ENCODE data around the gene NSRP1.
"Not testable (repeated sequence)": the region's sequence is repeated elsewhere in the genome, so short reads cannot be mapped to it uniquely, and the experiment has no call there.

The NSRP1 gene

GRCh38 chr17:30117675-30118081, 1.1 kb downstream of the NSRP1 start:
- in situ Hi-C loops (cut with MboI; ENCODE audit: low sequenced_read_pairs, unreplicated experiment): loop anchor here (25.0 kb wide), 1 partner anchor 595 kb away; no protein-coding TSS in a partner anchor
- TF ChIP-seq, protein P1, sequence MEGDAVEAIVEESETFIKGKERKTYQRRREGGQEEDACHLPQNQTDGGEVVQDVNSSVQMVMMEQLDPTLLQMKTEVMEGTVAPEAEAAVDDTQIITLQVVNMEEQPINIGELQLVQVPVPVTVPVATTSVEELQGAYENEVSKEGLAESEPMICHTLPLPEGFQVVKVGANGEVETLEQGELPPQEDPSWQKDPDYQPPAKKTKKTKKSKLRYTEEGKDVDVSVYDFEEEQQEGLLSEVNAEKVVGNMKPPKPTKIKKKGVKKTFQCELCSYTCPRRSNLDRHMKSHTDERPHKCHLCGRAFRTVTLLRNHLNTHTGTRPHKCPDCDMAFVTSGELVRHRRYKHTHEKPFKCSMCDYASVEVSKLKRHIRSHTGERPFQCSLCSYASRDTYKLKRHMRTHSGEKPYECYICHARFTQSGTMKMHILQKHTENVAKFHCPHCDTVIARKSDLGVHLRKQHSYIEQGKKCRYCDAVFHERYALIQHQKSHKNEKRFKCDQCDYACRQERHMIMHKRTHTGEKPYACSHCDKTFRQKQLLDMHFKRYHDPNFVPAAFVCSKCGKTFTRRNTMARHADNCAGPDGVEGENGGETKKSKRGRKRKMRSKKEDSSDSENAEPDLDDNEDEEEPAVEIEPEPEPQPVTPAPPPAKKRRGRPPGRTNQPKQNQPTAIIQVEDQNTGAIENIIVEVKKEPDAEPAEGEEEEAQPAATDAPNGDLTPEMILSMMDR (IDR thresholded peaks at IDR 0.05; ENCODE audit: borderline replicate concordance, control extremely low read depth, extremely low read depth, insufficient read depth, missing control alignments): no peak
- DNase-seq (ENCODE audit: low spot score): no peak

DNA sequence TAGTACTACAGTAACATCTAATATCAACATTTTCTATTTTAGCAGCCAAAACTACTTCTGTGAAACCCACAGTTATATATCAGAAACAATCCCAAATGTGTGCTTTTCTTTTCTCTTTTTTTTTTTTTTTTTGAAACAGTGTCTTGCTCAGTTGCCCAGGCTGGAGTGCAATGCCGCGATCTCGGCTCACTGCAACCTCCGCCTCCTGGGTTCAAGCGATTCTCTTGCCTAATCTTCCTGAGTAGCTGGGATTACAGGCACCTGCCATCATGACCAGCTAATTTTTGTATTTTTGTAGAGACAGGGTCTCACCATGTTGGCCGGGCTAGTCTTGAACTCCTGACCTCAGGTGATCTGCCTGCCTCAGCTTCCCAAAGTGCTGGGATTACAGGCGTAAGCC, 2.0 kb downstream of the NSRP1 start:
- not testable (repeated sequence) for DNase-seq (ENCODE audit: low spot score)
- in situ Hi-C loops (cut with MboI; ENCODE audit: low sequenced_read_pairs, unreplicated experiment): loop anchor here (25.0 kb wide), 1 partner anchor 594 kb away; no protein-coding TSS in a partner anchor

- no peak for DNase-seq (ENCODE audit: low spot score)
- in situ Hi-C loops (cut with MboI; ENCODE audit: low sequenced_read_pairs, unreplicated experiment): loop anchor here (25.0 kb wide), 1 partner anchor 588 kb away; no protein-coding TSS in a partner anchor
- TF ChIP-seq, protein P1 (IDR thresholded peaks at IDR 0.05; ENCODE audit: borderline replicate concordance, control extremely low read depth, extremely low read depth, insufficient read depth, missing control alignments): no peak
Measured at GRCh38 chr17:30124273-30124796, 7.7 kb downstream of the NSRP1 start.

DNA sequence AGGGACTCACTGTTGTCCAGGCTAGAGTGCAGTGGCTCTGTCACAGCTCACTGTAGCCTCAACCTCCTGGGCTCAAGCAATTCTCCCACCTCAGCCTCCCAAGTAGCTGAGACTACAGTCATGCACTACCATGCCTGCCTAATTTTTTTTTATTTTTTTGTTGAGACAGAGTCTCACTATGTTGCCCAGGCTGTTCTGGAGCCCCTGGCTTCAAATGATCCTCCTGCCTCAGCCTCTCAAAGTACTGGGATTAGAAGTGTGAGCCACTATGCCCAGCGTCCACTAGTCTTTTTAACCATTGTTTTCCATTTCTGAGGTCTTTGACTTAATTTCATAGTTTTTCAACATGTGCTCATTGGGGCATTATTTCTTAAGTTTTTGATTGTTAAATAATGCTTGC, 13.5 kb downstream of the NSRP1 start:
- in situ Hi-C loops (cut with MboI; ENCODE audit: low sequenced_read_pairs, unreplicated experiment): no loop called here
- no peak for DNase-seq (ENCODE audit: low spot score)
- TF ChIP-seq, protein P1 (IDR thresholded peaks at IDR 0.05; ENCODE audit: borderline replicate concordance, control extremely low read depth, extremely low read depth, insufficient read depth, missing control alignments): no peak

- in situ Hi-C loops (cut with MboI; ENCODE audit: low sequenced_read_pairs, unreplicated experiment): no loop called here
- TF ChIP-seq, protein P1 (IDR thresholded peaks at IDR 0.05; ENCODE audit: borderline replicate concordance, control extremely low read depth, extremely low read depth, insufficient read depth, missing control alignments): no peak
- DNase-seq (ENCODE audit: low spot score): no peak
Measured at GRCh38 chr17:30132615-30133014, 16.0 kb downstream of the NSRP1 start.

- in situ Hi-C loops (cut with MboI; ENCODE audit: low sequenced_read_pairs, unreplicated experiment): no loop called here
- no peak for DNase-seq (ENCODE audit: low spot score)
- TF ChIP-seq, protein P1 (IDR thresholded peaks at IDR 0.05; ENCODE audit: borderline replicate concordance, control extremely low read depth, extremely low read depth, insufficient read depth, missing control alignments): no peak
Measured at GRCh38 chr17:30133197-30133596, 16.6 kb downstream of the NSRP1 start.

GRCh38 chr17:30134551-30134950, 17.9 kb downstream of the NSRP1 start:
- DNase-seq (ENCODE audit: low spot score): no peak
- in situ Hi-C loops (cut with MboI; ENCODE audit: low sequenced_read_pairs, unreplicated experiment): no loop called here
- TF ChIP-seq, protein P1 (IDR thresholded peaks at IDR 0.05; ENCODE audit: borderline replicate concordance, control extremely low read depth, extremely low read depth, insufficient read depth, missing control alignments): no peak
